RWPE2 (cell line): ENCODE data around the gene SAT1.

ENCODE experiments used
- ATAC-seq: fragments of 200-7000 bp; cut with Tn5 transposase; 3 replicates; pipeline ENCODE4 v1.9.1; 2021; ENCODE audit warnings: low read depth
- DNase-seq: peaks from one replicate; pipeline ENCODE4 v3.0.0-alpha.2; 2020; ENCODE audit warnings: low spot score
- H3K27ac ChIP-seq: fragments of 450-650 bp; 2 replicates; pipeline ENCODE4 v1.5.1; 2017; ENCODE audit warnings: mild to moderate bottlenecking; ENCODE audit not compliant: poor library complexity, severe bottlenecking
- H3K27me3 ChIP-seq: fragments of 250-450 bp; sonication (Bioruptor Pico); 2 replicates; pipeline ENCODE4 v1.5.1; 2021; ENCODE audit warnings: mild to moderate bottlenecking, moderate library complexity; ENCODE audit not compliant: insufficient read depth, poor library complexity, severe bottlenecking
- H3K36me3 ChIP-seq: fragments of 250-450 bp; sonication (Bioruptor Pico); 2 replicates; pipeline ENCODE4 v1.5.1; 2020; ENCODE audit warnings: low read depth, mild to moderate bottlenecking, moderate library complexity
- H3K4me1 ChIP-seq: fragments of 250-450 bp; sonication (Bioruptor Pico); 2 replicates; pipeline ENCODE4 v1.5.1; 2021; ENCODE audit warnings: mild to moderate bottlenecking, moderate library complexity; ENCODE audit not compliant: insufficient read depth, poor library complexity, severe bottlenecking
- H3K4me3 ChIP-seq: fragments of 250-450 bp; sonication (Bioruptor Pico); 2 replicates; pipeline ENCODE4 v1.5.1; 2021; ENCODE audit warnings: mild to moderate bottlenecking, moderate library complexity; ENCODE audit not compliant: severe bottlenecking
- H3K9me3 ChIP-seq: fragments of 250-450 bp; sonication (Bioruptor Pico); 2 replicates; pipeline ENCODE4 v1.5.1; 2021; ENCODE audit warnings: mild to moderate bottlenecking, moderate library complexity; ENCODE audit not compliant: severe bottlenecking
- TF ChIP-seq, protein P1 (sequence below): fragments of 450-650 bp; IDR thresholded peaks from one replicate; pipeline ENCODE4 v1.5.1; 2017; ENCODE audit warnings: mild to moderate bottlenecking, moderate library complexity; ENCODE audit not compliant: poor library complexity, severe bottlenecking

The SAT1 gene

DNA sequence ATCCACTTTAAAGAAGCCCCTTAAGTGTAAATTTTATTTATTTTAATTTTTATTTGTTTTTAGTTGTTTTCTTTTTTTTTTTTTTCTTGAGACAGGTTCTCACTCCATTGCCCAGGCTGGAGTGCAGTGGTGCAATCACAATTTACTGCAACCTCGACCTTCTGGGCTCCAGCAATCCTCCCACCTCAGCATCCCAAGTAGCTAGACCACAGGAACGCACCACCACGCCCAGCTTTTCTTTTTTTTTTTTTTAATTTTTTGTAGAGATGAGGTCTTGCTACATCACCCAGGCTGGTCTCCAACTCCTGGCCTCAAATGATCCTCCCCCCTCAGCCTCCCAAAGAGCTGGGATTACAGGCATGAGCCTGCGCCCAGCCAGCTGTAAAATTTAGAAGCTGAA is 6.0 kb downstream of the SAT1 start:
- TF ChIP-seq, protein P1, sequence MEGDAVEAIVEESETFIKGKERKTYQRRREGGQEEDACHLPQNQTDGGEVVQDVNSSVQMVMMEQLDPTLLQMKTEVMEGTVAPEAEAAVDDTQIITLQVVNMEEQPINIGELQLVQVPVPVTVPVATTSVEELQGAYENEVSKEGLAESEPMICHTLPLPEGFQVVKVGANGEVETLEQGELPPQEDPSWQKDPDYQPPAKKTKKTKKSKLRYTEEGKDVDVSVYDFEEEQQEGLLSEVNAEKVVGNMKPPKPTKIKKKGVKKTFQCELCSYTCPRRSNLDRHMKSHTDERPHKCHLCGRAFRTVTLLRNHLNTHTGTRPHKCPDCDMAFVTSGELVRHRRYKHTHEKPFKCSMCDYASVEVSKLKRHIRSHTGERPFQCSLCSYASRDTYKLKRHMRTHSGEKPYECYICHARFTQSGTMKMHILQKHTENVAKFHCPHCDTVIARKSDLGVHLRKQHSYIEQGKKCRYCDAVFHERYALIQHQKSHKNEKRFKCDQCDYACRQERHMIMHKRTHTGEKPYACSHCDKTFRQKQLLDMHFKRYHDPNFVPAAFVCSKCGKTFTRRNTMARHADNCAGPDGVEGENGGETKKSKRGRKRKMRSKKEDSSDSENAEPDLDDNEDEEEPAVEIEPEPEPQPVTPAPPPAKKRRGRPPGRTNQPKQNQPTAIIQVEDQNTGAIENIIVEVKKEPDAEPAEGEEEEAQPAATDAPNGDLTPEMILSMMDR, result no peak
- Histone ChIP-seq H3K27me3 (no peaks in the 10 kb centered on the region), H3K9me3 (no peaks in the 10 kb centered on the region), H3K4me3 (no peak overlapping the region), H3K27ac (no peak overlapping the region), H3K36me3 (peaks cover 24% of the 10 kb centered on the region), H3K4me1 (peaks cover 11% of the 10 kb centered on the region)
- ATAC-seq, result no peak
- DNase-seq, result no peak

DNA sequence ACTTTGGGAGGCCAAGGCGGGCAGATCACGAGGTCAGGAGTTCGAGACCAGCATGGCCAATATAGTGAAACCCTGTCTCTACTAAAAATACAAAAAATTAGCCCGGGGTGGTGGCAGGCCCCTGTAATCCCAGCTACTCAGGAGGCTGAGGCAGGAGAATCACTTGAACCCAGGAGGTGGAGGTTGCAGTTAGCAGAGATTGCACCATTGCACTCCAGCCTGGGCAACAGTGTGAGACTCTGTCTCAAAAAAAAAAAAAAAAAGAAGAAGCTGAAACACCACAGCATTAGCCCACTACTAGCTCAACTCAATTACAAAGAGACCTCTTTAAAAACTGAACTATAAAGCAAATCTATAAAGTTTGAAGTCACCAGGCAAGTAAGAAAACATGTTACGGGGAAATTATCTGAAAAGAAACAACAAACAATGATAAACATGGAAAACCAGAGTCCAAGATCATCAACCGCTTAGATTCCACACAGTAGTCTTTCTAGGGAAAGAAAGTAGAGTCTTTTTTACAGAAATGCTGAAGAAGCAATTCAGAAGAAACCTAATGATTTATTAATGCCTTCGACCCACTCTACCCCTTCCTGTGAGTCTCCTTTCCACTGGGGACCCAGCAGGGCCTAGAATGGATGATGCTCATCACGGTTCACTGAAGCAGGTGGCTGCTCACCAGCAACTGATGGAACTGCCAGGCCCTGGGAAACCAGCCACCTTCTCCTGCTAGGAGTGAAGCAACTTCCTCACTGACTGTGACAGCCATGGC is 6.6 kb downstream of the SAT1 start:
- Histone ChIP-seq H3K36me3 (peaks cover 18% of the 10 kb centered on the region), H3K27me3 (no peaks in the 10 kb centered on the region), H3K27ac (no peak overlapping the region), H3K4me1 (peaks cover 11% of the 10 kb centered on the region), H3K9me3 (no peaks in the 10 kb centered on the region), H3K4me3 (no peak overlapping the region)
- DNase-seq (no peak), ATAC-seq (no peak)
- TF ChIP-seq, protein P1, result no peak

DNA sequence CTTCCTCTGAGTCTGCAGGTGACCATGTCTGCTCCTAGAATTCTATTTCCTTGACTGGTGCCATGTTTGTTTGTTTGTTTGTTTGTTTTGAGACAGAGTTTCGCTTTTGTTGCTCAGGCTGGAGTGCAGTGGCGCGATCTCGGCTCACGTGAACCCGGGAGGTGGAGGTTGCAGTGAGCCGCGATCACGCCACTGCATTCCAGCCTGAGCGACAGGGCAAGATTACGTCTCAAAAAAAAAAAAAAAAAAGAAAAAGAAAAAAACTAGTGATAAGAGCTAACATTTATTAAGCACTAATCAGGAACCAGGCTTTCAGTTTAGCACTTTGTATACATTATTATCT is 7.2 kb downstream of the SAT1 start:
- no peak for DNase-seq
- Histone ChIP-seq H3K4me3 (no peak overlapping the region), H3K36me3 (peaks cover 13% of the 10 kb centered on the region), H3K4me1 (peaks cover 11% of the 10 kb centered on the region), H3K27ac (no peak overlapping the region), H3K9me3 (no peaks in the 10 kb centered on the region), H3K27me3 (no peaks in the 10 kb centered on the region)
- no peak for ATAC-seq
- TF ChIP-seq, protein P1, result no peak

DNA sequence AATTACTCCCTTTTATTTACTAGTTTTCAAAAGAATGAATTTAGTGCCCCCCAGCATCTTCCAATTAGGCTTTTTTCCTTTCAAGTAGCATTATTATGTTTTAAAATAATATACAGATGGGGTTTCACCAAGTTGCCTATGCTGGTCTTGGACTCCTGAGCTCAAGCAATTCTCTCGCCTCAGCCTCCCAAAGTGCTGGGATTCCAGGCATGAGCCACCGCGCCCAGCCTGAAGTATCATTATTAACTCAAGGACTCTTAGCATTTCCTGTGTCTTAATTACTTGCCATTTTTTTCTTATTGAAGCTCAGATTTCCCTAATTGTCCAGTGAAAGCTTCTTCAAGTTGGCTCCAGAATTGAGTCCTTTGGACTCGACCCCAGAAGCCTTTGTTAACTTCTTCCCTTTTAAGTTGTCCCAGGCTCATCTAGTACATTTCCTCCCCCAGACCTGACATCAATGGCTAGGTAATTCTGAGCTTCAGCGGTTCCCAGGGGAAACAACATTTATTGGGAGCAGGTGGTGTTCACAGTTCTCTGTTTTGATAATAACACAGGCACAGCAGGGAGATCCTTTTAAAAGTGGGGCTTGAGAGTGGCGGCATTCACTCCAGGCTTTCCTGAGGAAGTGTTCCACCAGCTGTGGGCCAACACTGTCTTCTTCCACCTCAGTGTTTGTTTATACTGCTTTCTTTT is 10.0 kb downstream of the SAT1 start:
- peaks cover 30% of the 10 kb centered on the region for H3K4me1 ChIP-seq
- H3K27me3 ChIP-seq, result no peaks in the 10 kb centered on the region
- no peak overlapping the region for H3K4me3 ChIP-seq
- DNase-seq (no peak), ATAC-seq (no peak)
- no peaks in the 10 kb centered on the region for H3K9me3 ChIP-seq
- TF ChIP-seq, protein P1, result no peak
- peak overlapping the region; percentile 18 for H3K27ac ChIP-seq
- no peaks in the 10 kb centered on the region for H3K36me3 ChIP-seq

DNA sequence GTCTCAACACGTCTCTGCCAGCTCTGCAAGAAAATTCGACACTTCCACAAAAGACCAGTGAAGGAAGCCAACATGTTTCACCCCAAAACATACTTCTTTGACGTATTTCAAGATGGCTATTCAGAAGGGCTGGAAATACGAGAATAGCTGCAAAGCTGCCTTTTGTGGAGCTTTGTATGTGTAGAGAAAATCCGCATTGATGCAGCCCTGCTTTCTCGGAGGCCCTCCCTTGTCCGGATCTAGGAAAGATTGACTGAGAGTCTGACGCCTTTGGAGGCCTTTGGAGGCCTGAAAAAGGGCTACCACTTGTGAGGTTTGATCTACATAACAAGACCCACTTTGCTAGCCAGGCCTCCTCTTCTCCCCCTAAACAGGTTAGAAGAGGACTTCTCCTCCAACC is 12.2 kb downstream of the SAT1 start:
- no peaks in the 10 kb centered on the region for H3K9me3 ChIP-seq

More for the DNA sequence above, 12.2 kb downstream of the SAT1 start:
- Histone ChIP-seq H3K27ac (peak overlapping the region; percentile 83), H3K4me1 (peaks cover 32% of the 10 kb centered on the region), H3K27me3 (no peaks in the 10 kb centered on the region), H3K36me3 (no peaks in the 10 kb centered on the region), H3K4me3 (no peak overlapping the region)
- TF ChIP-seq, protein P1, result no peak
- no peak for DNase-seq
- no peak for ATAC-seq
